ENCODE results near the gene MICAL2. TPM values are rescaled to one million over a fixed set of nuclear protein-coding genes. Genes with fewer than 3 reads are reported as not detected.
A peak's percentile ranks its signal among the peaks of the same experiment; 100 is the strongest.

MICAL2 gene
- total RNA-seq, 1 donor from 2014 or later, result 197 TPM

DNA sequence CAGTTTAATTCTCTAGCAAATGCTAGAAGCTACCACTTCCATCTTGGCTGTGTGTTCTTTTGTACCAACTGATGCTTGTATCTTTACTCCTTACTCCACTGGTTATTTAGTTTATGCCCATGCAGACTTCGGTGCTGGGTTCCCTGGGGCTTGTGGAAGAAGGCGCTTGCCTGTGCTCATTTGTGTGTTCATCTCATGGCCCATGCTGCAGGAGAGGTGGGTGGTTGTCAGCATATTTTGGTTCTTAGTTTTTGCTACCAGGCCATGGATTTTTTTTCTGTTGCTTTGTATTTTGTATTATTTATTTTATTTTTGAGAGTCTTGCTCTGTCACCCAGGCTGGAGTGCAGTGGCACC is 22.4 kb downstream of the MICAL2 start:
- no peak overlapping the region for H3K4me3 ChIP-seq
- ATAC-seq, result no peak
- intact Hi-C loops (cut with DNase I), result no loop called here
- H3K36me3 ChIP-seq, result no peaks in the 10 kb centered on the region
- TF ChIP-seq CTCF (IDR thresholded peaks at IDR 0.05), result no peak
- no peak overlapping the region for H3K27ac ChIP-seq
- H3K4me1 ChIP-seq, result peaks cover 45% of the 10 kb centered on the region
- H3K27me3 ChIP-seq, result no peaks in the 10 kb centered on the region
- DNase-seq, result peak; percentile 46
- H3K9me3 ChIP-seq, result no peaks in the 10 kb centered on the region

- Histone ChIP-seq H3K4me1 (peaks cover 52% of the 10 kb centered on the region), H3K27ac (no peak overlapping the region), H3K36me3 (no peaks in the 10 kb centered on the region), H3K4me3 (no peak overlapping the region), H3K9me3 (no peaks in the 10 kb centered on the region), H3K27me3 (no peaks in the 10 kb centered on the region)
- DNase-seq (no peak), ATAC-seq (no peak)
- no peak for TF ChIP-seq CTCF (IDR thresholded peaks at IDR 0.05)
- intact Hi-C loops (cut with DNase I), result no loop called here
Measured at GRCh38 chr11:12133547-12134235, 23.3 kb downstream of the MICAL2 start.

- Histone ChIP-seq H3K27ac (no peak overlapping the region), H3K4me1 (peaks cover 57% of the 10 kb centered on the region)
Measured at GRCh38 chr11:12134236-12134585, 23.8 kb downstream of the MICAL2 start.

DNA sequence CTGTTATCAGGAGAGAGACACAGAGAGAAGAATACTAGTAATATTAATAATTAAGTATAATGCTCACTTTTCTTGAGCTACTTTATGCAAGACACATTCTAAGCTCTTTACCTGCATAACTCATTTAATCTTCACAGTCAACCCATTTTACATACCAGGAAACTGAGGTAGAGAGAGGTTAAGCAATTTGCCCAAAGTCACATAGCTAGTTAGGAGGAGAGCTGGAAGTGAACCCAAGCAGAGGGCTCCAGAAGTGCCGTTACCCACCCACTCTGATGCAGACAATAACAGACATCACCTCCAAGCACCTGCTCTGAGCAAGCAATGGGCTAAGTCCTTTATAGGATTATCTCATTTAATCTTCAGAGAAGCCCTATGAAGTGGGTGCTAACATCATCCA is 24.8 kb downstream of the MICAL2 start:
- no peak overlapping the region for H3K4me3 ChIP-seq
- no peaks in the 10 kb centered on the region for H3K9me3 ChIP-seq
- no peaks in the 10 kb centered on the region for H3K36me3 ChIP-seq
- TF ChIP-seq CTCF (IDR thresholded peaks at IDR 0.05), result no peak
- H3K27ac ChIP-seq, result no peak overlapping the region
- ATAC-seq (no peak), DNase-seq (no peak)
- H3K27me3 ChIP-seq, result no peaks in the 10 kb centered on the region
- intact Hi-C loops (cut with DNase I), result no loop called here
- H3K4me1 ChIP-seq, result peaks cover 60% of the 10 kb centered on the region

More at GRCh38 chr11:12134236-12134585, 23.8 kb downstream of the MICAL2 start:
- H3K4me3 ChIP-seq, result no peak overlapping the region
- intact Hi-C loops (cut with DNase I), result no loop called here
- H3K9me3 ChIP-seq, result no peaks in the 10 kb centered on the region
- H3K27me3 ChIP-seq, result no peaks in the 10 kb centered on the region
- H3K36me3 ChIP-seq, result no peaks in the 10 kb centered on the region
- peak; percentile 61 for ATAC-seq
- DNase-seq, result peak; percentile 74
- TF ChIP-seq CTCF (IDR thresholded peaks at IDR 0.05), result no peak

DNA sequence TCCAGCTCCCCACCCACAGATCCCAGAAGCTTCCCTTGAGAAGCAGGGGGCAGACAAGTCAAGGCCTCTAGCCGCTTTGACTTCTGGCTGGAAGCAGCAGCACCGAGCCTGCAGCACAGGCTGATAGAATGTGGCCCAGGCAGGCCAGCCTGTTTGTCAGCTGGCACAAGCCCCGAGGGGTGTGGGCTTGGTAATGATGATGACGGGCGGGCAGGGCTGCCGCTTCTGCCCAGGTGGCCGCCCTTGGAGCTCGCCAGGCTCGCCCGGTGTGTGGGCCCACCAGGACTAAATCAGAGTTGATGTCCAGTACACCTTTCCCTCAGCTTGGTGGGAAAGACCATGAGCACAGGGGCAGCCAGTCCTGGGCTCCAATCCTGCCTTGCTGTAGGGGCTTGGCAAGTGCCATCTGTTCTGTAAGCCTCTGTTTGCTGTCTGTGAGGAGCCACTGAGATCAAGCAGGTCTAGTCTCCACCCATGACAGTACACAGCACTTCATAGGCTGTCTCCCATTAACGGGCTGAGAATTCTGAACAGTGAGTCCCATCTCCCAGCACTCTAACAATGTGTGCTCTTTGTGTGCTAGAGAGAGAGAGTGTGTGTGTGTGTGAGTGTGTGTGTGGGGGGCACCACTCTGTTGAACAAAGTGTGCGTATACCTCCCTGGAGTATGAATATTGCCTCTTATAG is 26.8 kb downstream of the MICAL2 start:
- Histone ChIP-seq H3K4me1 (peaks cover 64% of the 10 kb centered on the region), H3K27ac (peak overlapping the region; percentile 36), H3K36me3 (no peaks in the 10 kb centered on the region), H3K9me3 (no peaks in the 10 kb centered on the region), H3K27me3 (no peaks in the 10 kb centered on the region), H3K4me3 (no peak overlapping the region)
- intact Hi-C loops (cut with DNase I), result no loop called here
- DNase-seq, result peak; percentile 71
- no peak for TF ChIP-seq CTCF (IDR thresholded peaks at IDR 0.05)
- ATAC-seq, result peak; percentile 41

Data from upper lobe of right lung (tissue), 1 donor.